ENCODE measurements around the gene ALK. TPM values are rescaled to one million over a fixed set of nuclear protein-coding genes. Genes with fewer than 3 reads are reported as not detected.
"Not testable (repeated sequence)": the region's sequence is repeated elsewhere in the genome, so short reads cannot be mapped to it uniquely, and the experiment has no call there.

Gene ALK
- total RNA-seq, 2 donors from 2014 or later, result 0.19 TPM; not detected in 1

GRCh38 chr2:29262681-29263260 lies 658.6 kb downstream of the ALK start:
- peaks cover 3% of the 10 kb centered on the region for H3K27me3 ChIP-seq
- H3K9me3 ChIP-seq, result no peaks in the 10 kb centered on the region
- no peak for TF ChIP-seq CTCF (IDR thresholded peaks at IDR 0.05)
- no peak overlapping the region for H3K27ac ChIP-seq
- intact Hi-C loops (cut with DNase I), result no loop called here
- no peaks in the 10 kb centered on the region for H3K4me1 ChIP-seq
- no peak overlapping the region for H3K4me3 ChIP-seq
- H3K36me3 ChIP-seq, result no peaks in the 10 kb centered on the region
- DNase-seq, result no peak
- no peak overlapping the region for H3K9ac ChIP-seq (ENCODE audit: low read depth in 2 of 2, low read length in 2 of 2)

GRCh38 chr2:29261003-29261402 lies 660.4 kb downstream of the ALK start:
- H3K4me1 ChIP-seq, result no peaks in the 10 kb centered on the region
- H3K4me3 ChIP-seq, result no peak overlapping the region
- peaks cover 3% of the 10 kb centered on the region for H3K27me3 ChIP-seq
- TF ChIP-seq CTCF (IDR thresholded peaks at IDR 0.05), result no peak
- H3K27ac ChIP-seq, result no peak overlapping the region
- intact Hi-C loops (cut with DNase I), result no loop called here
- DNase-seq, result no peak
- no peaks in the 10 kb centered on the region for H3K9me3 ChIP-seq
- no peaks in the 10 kb centered on the region for H3K36me3 ChIP-seq
- H3K9ac ChIP-seq (ENCODE audit: low read depth in 2 of 2, low read length in 2 of 2), result no peak overlapping the region

GRCh38 chr2:29260142-29260772 lies 661.1 kb downstream of the ALK start:
- Histone ChIP-seq H3K4me3 (no peak overlapping the region), H3K9me3 (no peaks in the 10 kb centered on the region), H3K27ac (no peak overlapping the region), H3K27me3 (peaks cover 3% of the 10 kb centered on the region), H3K36me3 (no peaks in the 10 kb centered on the region), H3K9ac (ENCODE audit: low read depth in 2 of 2, low read length in 2 of 2) (no peak overlapping the region), H3K4me1 (no peaks in the 10 kb centered on the region)
- no peak for TF ChIP-seq CTCF (IDR thresholded peaks at IDR 0.05)
- intact Hi-C loops (cut with DNase I), result no loop called here
- no peak for DNase-seq

- Histone ChIP-seq H3K9ac (ENCODE audit: low read depth in 2 of 2, low read length in 2 of 2) (no peak overlapping the region), H3K36me3 (no peaks in the 10 kb centered on the region), H3K27ac (no peak overlapping the region), H3K4me1 (no peaks in the 10 kb centered on the region), H3K9me3 (no peaks in the 10 kb centered on the region), H3K4me3 (no peak overlapping the region), H3K27me3 (peaks cover 3% of the 10 kb centered on the region)
- TF ChIP-seq CTCF (IDR thresholded peaks at IDR 0.05), result no peak
- DNase-seq, result no peak
- intact Hi-C loops (cut with DNase I), result no loop called here
Observed at GRCh38 chr2:29259221-29259620, 662.2 kb downstream of the ALK start.

GRCh38 chr2:29255004-29255403 lies 666.4 kb downstream of the ALK start:
- no peaks in the 10 kb centered on the region for H3K4me1 ChIP-seq
- no peak for DNase-seq
- H3K4me3 ChIP-seq, result no peak overlapping the region
- peaks cover 3% of the 10 kb centered on the region for H3K27me3 ChIP-seq
- no peaks in the 10 kb centered on the region for H3K9me3 ChIP-seq
- H3K27ac ChIP-seq, result no peak overlapping the region
- H3K9ac ChIP-seq (ENCODE audit: low read depth in 2 of 2, low read length in 2 of 2), result no peak overlapping the region
- TF ChIP-seq CTCF (IDR thresholded peaks at IDR 0.05), result no peak
- intact Hi-C loops (cut with DNase I), result no loop called here
- H3K36me3 ChIP-seq, result no peaks in the 10 kb centered on the region

- H3K27me3 ChIP-seq; H3K27ac ChIP-seq; H3K4me1 ChIP-seq; H3K9ac ChIP-seq (ENCODE audit: low read depth in 2 of 2, low read length in 2 of 2); H3K9me3 ChIP-seq; intact Hi-C loops (cut with DNase I); H3K36me3 ChIP-seq; DNase-seq; H3K4me3 ChIP-seq: not testable (repeated sequence)
Observed at GRCh38 chr2:29253495-29254275, 667.7 kb downstream of the ALK start.

Measured in colonic mucosa (tissue), 4 donors.